HG03342 (cell line): ENCODE data around the gene INIP.
A peak's percentile ranks its signal among the peaks of the same experiment; 100 is the strongest.
"Not testable (repeated sequence)": the region's sequence is repeated elsewhere in the genome, so short reads cannot be mapped to it uniquely, and the experiment has no call there.

ENCODE experiments used
- ATAC-seq: cut with Tn5 transposase; IDR thresholded peaks from one replicate; pipeline ENCODE4 v1.9.1; 2021; ENCODE audit warnings: mild to moderate bottlenecking, moderate library complexity; ENCODE audit not compliant: unreplicated experiment

INIP gene

DNA sequence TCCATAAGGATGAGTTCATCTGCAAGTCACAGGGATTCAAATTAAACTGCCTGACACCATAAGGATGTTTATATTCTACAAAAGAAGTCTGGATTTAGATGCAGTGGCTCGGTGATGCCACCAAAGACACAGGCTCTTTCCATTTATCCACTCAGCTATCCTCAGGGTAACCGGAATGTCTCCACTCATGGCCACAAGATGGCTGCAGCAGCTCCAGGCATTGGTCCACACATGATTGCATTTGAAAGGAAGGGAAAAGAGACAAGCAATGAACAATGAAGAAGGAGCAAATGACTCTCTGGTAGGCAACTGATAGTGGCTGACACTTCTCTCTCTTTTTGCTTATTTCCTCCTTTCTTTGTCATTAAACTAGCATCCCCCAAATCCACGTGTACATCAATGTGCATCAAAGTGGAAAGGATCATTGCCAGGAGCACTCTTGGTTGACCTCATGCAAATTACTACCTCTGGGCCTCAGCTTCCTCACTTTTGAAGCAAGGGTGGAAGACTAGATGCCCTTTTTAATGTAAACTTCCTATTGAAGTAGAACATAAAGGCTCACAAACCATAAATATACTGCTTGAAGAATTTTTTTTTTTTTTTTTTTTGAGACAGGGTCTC lies 25.4 kb upstream of the INIP start:
- no peak for ATAC-seq

GRCh38 chr9:112734892-112735291 lies 17.0 kb upstream of the INIP start:
- ATAC-seq: no peak

GRCh38 chr9:112731971-112732370 lies 14.1 kb upstream of the INIP start:
- ATAC-seq: no peak

DNA sequence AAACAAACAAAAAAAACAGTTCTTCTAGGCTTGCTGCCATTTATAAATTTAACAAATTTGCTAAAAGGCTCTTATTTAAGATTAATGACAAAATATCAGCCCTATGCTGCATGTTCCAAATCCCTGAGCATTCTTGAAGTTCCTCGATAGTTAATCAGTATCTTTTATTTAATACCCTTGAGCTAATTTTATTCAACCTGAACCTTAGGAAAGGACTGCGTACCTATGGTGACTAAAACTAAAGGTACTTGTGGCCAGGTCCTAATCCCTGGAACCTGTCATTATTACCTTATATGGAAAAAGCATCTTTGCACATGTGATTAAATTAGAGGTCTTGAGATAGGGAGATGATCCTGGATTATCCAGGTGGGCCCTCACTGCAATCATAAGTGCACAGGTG lies 10.5 kb upstream of the INIP start:
- ATAC-seq: no peak

GRCh38 chr9:112726428-112726827 lies 8.5 kb upstream of the INIP start:
- ATAC-seq: no peak

DNA sequence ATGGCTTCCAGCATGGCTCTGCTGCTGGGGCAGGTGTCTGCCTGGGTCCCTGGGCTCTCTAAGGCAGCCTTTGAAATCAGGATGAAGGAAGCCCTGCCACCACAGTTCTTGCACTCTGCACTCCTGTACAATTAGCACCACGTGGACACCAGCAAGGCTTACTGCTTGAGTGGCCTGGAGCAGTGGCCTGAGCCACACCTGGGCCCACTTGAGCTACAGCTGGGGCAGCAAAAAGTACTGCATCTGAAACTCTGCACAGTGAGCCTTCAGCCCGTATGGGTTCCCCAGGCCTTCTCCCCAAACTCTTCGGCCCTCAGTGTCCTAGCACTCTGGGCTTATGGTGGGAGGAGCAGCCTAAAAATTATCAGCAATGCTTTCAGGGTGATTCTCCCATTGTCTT lies 8.0 kb upstream of the INIP start:
- ATAC-seq: no peak

DNA sequence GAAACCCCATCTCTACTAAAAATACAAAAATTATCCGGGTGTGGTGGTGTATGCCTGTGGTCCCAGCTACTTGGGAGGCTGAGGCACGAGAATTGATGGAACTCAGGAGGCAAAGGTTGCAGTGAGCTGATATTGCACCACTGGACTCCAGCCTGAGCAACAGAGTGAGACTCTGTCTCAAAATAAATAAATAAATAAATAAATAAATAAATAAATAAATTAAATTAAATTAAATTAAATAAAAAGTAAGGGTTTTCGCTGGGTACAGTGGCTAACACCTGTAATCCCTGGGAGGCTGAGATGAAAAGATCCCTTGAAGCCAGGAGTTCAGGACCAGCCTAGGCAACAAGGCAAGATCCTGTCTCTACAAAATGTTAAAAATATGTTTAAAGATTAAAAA lies 4.8 kb upstream of the INIP start:
- ATAC-seq: not testable (repeated sequence)

DNA sequence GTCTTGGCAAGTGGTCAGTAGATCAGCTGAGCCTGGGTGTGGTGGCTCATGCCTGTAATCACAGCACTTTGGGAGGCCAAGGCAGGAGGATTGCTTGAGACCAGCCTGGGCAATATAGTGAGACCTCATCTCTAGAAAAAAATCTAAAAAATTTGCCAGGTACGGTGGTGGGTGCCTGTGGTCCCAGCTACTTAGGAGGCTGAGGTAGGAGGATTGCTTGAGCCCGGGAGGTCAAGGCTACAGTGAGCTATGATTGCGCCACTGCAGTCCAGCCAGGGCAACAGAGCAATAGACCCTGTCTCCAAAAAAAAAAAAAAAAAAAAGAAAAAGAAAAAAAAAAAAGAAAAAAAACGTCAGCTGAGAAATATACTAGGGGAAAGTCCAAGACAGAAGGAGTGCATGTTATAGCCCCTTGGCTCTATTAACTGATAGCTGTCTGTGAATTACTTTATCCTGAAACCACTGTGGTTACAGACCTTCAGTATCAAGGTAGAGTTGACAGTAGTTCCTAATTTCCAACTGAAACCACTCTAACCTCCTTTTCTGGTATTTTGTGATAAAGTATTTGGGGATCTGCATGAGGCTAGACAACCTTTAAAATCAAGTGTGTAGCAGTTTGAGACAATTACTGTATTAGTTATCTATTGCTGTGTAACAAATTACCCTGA lies 2.3 kb upstream of the INIP start:
- ATAC-seq: no peak

GRCh38 chr9:112719696-112720095 lies 1.8 kb upstream of the INIP start:
- no peak for ATAC-seq

DNA sequence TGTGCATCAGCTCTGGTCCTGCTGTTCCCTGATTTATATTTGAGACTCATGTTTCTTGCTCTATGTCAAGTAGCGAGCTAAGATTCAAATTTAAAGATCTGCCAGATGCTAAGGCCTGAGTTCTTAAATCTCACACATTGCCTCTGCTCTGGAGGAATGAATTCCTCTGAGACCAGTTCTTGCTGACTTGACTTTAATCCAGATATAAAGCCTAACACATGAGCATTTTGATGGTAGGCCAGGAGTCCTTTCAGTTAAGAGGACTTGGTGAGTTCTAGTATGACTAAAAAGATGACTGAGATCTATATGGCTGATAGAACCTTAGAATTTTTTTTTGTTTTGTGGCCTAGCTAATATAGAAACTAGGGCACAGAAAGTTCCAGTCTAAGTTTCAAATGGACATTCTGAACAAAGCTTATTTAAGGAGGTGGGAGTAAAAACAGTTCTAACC lies 1.3 kb upstream of the INIP start:
- ATAC-seq: no peak

- no peak for ATAC-seq
These were observed 5.2 kb downstream of the INIP start for GRCh38 chr9:112712678-112713077.

DNA sequence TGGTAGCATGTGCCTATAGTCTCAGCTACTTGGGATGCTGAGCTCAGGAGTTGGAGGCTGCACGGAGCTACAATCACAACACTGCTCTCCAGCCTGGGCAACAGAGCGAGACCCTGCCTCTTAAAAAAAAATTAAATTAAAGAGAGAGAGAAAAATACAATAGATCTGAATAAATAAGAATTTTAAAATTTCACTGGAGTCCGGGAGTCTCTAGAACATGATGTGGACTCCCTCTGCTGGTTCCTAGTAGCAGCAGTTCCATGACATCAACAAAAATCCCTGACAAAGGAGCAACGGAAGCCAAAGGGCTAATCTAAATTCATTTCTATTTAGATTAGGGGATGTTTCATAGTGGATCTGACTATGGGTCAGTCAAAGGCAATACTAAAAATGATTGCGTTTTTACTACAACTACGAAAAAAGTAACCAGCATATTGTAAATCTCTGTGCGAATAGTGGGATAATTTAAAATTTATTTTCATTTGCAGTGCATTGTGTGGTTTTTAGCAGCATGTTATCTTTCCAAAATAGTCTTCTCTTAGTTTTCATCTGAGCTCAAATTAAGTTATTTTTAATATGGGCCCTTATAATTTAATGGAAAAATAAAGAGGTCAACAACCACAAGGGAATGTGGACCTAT lies 6.7 kb downstream of the INIP start:
- ATAC-seq: no peak

DNA sequence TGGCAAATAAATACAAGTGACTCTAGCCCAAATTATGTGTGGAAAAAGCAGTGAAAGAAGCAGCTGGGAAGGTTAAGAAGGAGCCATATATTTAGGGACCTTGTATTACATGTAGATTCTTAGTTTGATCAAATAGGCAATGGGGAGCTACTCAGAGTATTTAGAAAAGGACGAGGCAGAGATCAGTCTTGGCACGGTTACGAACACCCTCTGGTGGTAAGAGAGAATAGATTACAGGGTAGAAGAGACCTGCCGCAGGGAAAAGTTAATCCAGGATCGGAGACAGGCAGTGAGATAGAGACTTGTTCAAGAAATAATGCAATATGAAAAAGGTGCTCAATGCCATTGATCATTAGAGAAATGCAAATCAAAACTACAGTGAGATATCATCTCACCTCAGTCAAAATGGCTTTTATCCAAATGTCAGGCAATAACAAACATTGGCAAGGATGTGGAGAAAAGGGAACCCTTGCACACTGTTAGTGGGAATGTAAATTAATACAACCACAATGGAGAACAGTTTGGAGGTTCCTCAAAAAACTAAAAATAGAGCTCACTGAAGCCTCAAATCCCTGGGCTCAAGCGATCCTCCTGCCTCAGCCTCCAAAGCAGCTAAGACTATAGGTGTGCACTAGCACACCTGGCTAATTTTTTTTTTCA lies 12.0 kb downstream of the INIP start:
- ATAC-seq: no peak

DNA sequence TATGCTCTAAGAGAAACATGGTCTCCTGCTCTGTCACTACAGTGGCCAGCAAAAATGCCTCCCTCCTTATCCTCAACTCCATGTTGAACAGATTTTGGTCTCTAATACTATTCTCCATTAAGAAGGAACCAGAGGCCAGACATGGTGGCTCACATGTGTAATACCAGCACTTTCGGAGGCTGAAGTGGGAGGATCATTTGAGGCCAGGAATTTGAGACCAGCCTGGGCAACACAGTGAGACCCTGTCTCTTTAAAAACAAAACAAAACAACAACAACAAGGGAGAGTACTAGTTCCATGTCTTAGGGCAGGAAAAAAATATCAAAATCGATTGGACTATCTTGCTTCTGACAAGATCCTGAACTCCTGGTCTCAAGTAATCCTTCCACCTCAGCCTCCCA lies 14.6 kb downstream of the INIP start:
- no peak for ATAC-seq

DNA sequence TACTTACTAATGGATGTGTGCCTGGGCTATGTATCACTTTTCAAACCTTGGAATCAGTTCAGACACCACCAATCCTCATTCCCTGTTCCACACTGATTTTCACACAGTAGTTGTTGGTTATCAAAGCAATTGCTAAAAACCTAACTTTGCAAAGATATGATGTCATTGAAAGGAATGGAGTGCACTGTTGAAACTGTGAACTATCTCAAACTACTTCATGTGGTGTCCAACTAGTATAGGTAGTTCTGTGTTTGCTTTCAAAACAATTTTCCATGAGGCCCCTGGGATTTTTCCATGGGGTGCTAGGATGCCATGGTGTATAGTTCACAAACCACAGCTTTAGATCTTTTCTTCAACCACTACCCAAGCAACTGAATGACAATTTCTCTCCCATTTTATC lies 17.8 kb downstream of the INIP start:
- ATAC-seq: no peak

DNA sequence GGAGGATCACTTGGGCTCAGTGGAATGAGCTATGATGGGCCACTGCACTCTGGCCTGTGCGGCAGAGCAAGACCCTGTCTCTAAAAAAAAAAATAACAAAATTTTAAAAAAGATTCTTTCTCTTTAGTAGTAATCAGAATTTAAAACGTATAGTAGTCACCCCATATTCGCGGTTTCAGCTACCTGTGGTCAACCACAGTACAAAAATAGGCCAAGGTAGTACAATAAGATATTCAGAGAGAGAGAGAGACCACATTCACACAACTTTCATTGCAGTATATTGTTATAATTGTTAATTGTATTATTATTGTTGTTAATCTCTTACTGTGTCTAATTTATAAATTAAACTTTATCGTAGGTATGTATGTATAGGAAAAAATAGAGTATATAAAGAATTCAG lies 18.7 kb downstream of the INIP start:
- ATAC-seq: peak; percentile 76

DNA sequence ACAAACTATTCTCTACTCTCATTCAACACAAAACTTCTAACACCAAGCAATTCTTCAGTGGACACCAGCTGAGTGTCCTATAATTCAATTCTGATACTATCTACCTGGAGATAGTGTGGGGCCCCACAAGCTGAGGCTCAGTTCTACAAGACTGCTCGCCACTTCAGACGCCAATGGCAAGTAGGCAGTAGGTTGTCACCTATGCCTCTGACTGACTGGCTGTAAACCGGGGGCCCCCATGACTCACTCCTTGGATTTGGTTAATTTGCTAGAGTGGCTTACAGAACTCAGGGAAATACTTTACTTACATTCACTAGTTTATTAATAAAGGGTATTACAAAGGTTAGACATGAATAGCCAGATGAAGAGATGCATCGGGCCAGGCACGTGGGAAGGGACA lies 21.5 kb downstream of the INIP start:
- ATAC-seq: no peak

DNA sequence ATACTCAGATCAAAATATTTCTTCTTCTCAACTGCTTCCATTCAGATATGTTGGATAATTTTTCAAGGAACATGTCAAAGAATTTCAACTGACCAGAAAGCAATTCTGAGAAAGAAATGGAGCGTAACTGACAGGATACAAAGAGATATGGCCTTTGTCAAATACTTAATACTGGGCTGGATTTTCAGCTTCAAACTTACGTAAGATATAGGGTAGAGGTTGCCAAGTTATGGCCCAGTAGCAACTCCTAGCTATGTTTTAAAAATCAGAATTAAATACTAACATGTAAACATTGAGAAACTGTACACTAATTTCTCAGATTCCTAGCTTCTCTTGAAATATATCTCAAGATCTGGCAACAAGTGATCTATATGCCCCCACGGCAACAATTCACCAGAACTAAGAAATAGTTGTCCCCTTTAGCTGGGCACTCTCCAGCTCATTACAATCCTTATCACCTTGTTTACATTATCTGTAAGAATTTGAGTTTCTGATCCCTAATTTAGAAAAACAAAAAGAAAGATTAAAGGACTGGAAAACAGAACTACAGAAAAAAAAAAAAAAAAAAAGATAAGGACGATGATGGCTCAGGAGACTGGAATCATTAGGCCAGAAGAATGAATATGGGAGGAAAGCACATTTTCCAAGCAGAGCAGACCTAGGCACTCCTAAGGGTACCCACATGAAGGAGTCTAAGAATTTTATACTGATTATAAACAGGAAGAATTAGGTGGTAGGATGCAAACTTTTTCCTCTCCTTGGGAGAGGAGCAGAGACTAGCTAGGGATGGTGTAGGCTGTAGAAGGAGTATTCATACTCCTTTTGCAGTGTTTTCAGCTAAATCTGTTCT lies 23.0 kb downstream of the INIP start:
- ATAC-seq: no peak

DNA sequence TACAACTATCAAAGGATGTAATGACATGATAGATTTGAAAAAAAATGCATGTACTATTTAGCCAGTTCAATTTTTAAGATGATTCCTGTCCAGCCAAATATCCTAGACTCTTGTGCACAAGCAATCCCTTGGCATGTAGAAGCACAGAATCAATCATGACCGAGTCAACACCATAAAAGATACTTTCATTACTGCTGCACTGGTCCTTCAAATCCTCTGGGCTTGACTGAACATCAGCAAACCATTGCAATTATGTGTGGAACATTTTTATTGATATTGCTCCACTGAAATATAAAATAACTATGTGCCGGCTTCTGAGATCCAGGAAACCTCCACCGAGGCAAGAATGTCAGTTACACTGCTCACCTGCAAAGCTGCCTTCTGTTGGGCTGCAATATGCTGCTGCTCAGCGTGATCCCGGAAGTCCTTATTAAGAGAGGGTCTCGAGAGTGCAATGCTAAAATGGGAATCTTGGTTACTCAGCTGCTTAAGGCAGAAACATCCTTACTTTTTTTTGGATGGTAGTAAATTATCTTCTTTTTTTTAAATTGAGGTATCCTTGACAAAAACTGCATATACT lies 28.7 kb downstream of the INIP start:
- ATAC-seq: no peak

GRCh38 chr9:112680731-112681402 lies 37.0 kb downstream of the INIP start:
- ATAC-seq: no peak
